ENCODE results near the gene SERPING1. TPM values are rescaled to one million over a fixed set of nuclear protein-coding genes. Genes with fewer than 3 reads are reported as not detected.

The SERPING1 gene
- total RNA-seq, 4 donors from 2014 or later, result 90.0 to 171 (median 106) TPM

- no peak overlapping the region for H3K27ac ChIP-seq
- no peaks in the 10 kb centered on the region for H3K4me1 ChIP-seq
- in situ Hi-C loops (cut with MboI; ENCODE audit: low sequenced_read_pairs in 4 of 4) (no loop called here), intact Hi-C loops (cut with DNase I; ENCODE audit: low total_unique reads) (no loop called here)
- no peak for ATAC-seq
- H3K9me3 ChIP-seq, result no peaks in the 10 kb centered on the region
- no peak for DNase-seq
- H3K36me3 ChIP-seq, result no peaks in the 10 kb centered on the region
- no peaks in the 10 kb centered on the region for H3K27me3 ChIP-seq
- no peak overlapping the region for H3K4me3 ChIP-seq
- TF ChIP-seq POLR2A (IDR thresholded peaks at IDR 0.05) (no peak), CTCF (IDR thresholded peaks at IDR 0.05 in 4 of 5, conservative IDR thresholded peaks at IDR 0.05 in 1 of 5) (no peak)
Observed at GRCh38 chr11:57585301-57585700, 12.2 kb upstream of the SERPING1 start.

GRCh38 chr11:57586711-57587245 is 10.7 kb upstream of the SERPING1 start:
- H3K36me3 ChIP-seq, result no peaks in the 10 kb centered on the region
- no peaks in the 10 kb centered on the region for H3K9me3 ChIP-seq
- in situ Hi-C loops (cut with MboI; ENCODE audit: low sequenced_read_pairs in 4 of 4), result no loop called here
- DNase-seq (no peak), ATAC-seq (no peak)
- no peak overlapping the region for H3K4me3 ChIP-seq
- intact Hi-C loops (cut with DNase I; ENCODE audit: low total_unique reads), result no loop called here
- TF ChIP-seq POLR2A (IDR thresholded peaks at IDR 0.05) (no peak), CTCF (IDR thresholded peaks at IDR 0.05 in 4 of 5, conservative IDR thresholded peaks at IDR 0.05 in 1 of 5) (no peak)
- no peaks in the 10 kb centered on the region for H3K4me1 ChIP-seq
- H3K27ac ChIP-seq, result no peak overlapping the region
- no peaks in the 10 kb centered on the region for H3K27me3 ChIP-seq

GRCh38 chr11:57588046-57588710 is 9.3 kb upstream of the SERPING1 start:
- TF ChIP-seq CTCF (IDR thresholded peaks at IDR 0.05 in 4 of 5, conservative IDR thresholded peaks at IDR 0.05 in 1 of 5), result no peak
- no peak overlapping the region for H3K27ac ChIP-seq
- ATAC-seq, result no peak
- intact Hi-C loops (cut with DNase I; ENCODE audit: low total_unique reads) (no loop called here), in situ Hi-C loops (cut with MboI; ENCODE audit: low sequenced_read_pairs in 4 of 4) (no loop called here)
- H3K4me1 ChIP-seq, result no peaks in the 10 kb centered on the region
- no peak overlapping the region for H3K4me3 ChIP-seq
- H3K36me3 ChIP-seq, result no peaks in the 10 kb centered on the region
- H3K9me3 ChIP-seq, result no peaks in the 10 kb centered on the region
- H3K27me3 ChIP-seq, result no peaks in the 10 kb centered on the region
- no peak for DNase-seq

- ATAC-seq (no peak), DNase-seq (no peak)
- intact Hi-C loops (cut with DNase I; ENCODE audit: low total_unique reads), result loop anchor here (2.0 kb wide), 1 partner anchor 30 kb away; the partner anchor contains the start of gene UBE2L6
- H3K27me3 ChIP-seq, result peaks cover 4 to 16% (median 6%) of the 10 kb centered on the region in 3 donors
- no peaks in the 10 kb centered on the region for H3K36me3 ChIP-seq
- in situ Hi-C loops (cut with MboI; ENCODE audit: low sequenced_read_pairs in 4 of 4), result no loop called here
- TF ChIP-seq POLR2A (IDR thresholded peaks at IDR 0.05) (no peak), CTCF (IDR thresholded peaks at IDR 0.05 in 4 of 5, conservative IDR thresholded peaks at IDR 0.05 in 1 of 5) (no peak)
- H3K9me3 ChIP-seq, result no peaks in the 10 kb centered on the region
- H3K27ac ChIP-seq, result peak overlapping the region; percentile 76 to 90 (median 84)
- peaks cover 0 to 7% of the 10 kb centered on the region in 2 donors for H3K4me1 ChIP-seq
- no peak overlapping the region for H3K4me3 ChIP-seq
Observed at GRCh38 chr11:57596266-57596885, 1.1 kb upstream of the SERPING1 start.
